CD14-positive monocyte (primary cell): ENCODE measurements around the gene OBSCN. TPM values are rescaled to one million over a fixed set of nuclear protein-coding genes. Genes with fewer than 3 reads are reported as not detected.

Experiments
- DNase-seq, 3 donors: peaks; one replicate each; pipeline ENCODE4 v3.0.0-alpha.2; 2011 to 2022
- H2AFZ ChIP-seq: 2 replicates; pipeline ENCODE4 v1.6.0; 2012; ENCODE audit warnings: mild to moderate bottlenecking, low read depth, low read length, inconsistent platforms; ENCODE audit not compliant: insufficient read depth, poor library complexity, severe bottlenecking
- H3K27ac ChIP-seq, 2 donors: 1 replicate in 1 of 2; 2 replicates in 1 of 2; pipeline ENCODE4 v1.5.1; 2012 to 2013; ENCODE audit warnings: low read length in 2 of 2, control low read depth in 1 of 2, inconsistent platforms in 1 of 2, low read depth in 1 of 2, mild to moderate bottlenecking in 1 of 2
- H3K27me3 ChIP-seq, 2 donors: one replicate each; pipeline versions ENCODE4 v1.6.0 to v1.6.1; 2011 to 2013; ENCODE audit warnings: low read length in 2 of 2; ENCODE audit not compliant: control insufficient read depth in 2 of 2, insufficient read depth in 2 of 2
- H3K36me3 ChIP-seq, 2 donors: replicated peaks in 1 of 2; 1 replicate in 1 of 2; 2 replicates in 1 of 2; pipeline versions ENCODE4 v1.5.1 to v1.6.1; 2012 to 2013; ENCODE audit warnings: low read length in 2 of 2, control low read depth in 1 of 2, inconsistent platforms in 1 of 2, mild to moderate bottlenecking in 1 of 2; ENCODE audit not compliant: insufficient read depth in 2 of 2, control insufficient read depth in 1 of 2
- H3K4me1 ChIP-seq, 2 donors: 1 replicate in 1 of 2; 2 replicates in 1 of 2; pipeline versions ENCODE4 v1.5.1 to v1.6.1; 2012 to 2013; ENCODE audit warnings: low read length in 2 of 2, control low read depth in 1 of 2, inconsistent platforms in 1 of 2, mild to moderate bottlenecking in 1 of 2, moderate library complexity in 1 of 2; ENCODE audit not compliant: insufficient read depth in 2 of 2, control insufficient read depth in 1 of 2
- H3K4me2 ChIP-seq: replicated peaks from 2 replicates; pipeline ENCODE3; 2012; ENCODE audit warnings: low read length, moderate library complexity, mild to moderate bottlenecking; ENCODE audit not compliant: poor library complexity, severe bottlenecking; ENCODE audit errors: extremely low read depth
- H3K4me3 ChIP-seq, 3 experiments: fragments of 200-600 bp in 1 of 3; sonication (generic) in 1 of 3; replicated peaks in 1 of 3; 1 replicate in 2 of 3; 2 replicates in 1 of 3; pipeline ENCODE4 v1.5.1; 2011 to 2013; ENCODE audit warnings: low read length in 3 of 3, mild to moderate bottlenecking in 3 of 3, control low read depth in 2 of 3, low read depth in 2 of 3, inconsistent platforms in 1 of 3, moderate library complexity in 1 of 3
- H3K79me2 ChIP-seq: 2 replicates; pipeline ENCODE4 v1.6.0; 2012; ENCODE audit warnings: mild to moderate bottlenecking, control low read depth, inconsistent platforms, low read length, moderate library complexity; ENCODE audit not compliant: insufficient read depth
- H3K9ac ChIP-seq: 2 replicates; pipeline ENCODE4 v1.6.0; 2017; ENCODE audit warnings: low read length, mild to moderate bottlenecking; ENCODE audit not compliant: insufficient read depth, poor library complexity, severe bottlenecking
- H3K9me3 ChIP-seq, 2 donors: replicated peaks in 1 of 2; 1 replicate in 1 of 2; 2 replicates in 1 of 2; pipeline versions ENCODE4 v1.5.1 to v1.6.1; 2012 to 2013; ENCODE audit warnings: low read length in 2 of 2, control low read depth in 1 of 2; ENCODE audit not compliant: control insufficient read depth in 1 of 2, insufficient read depth in 1 of 2
- H4K20me1 ChIP-seq: 2 replicates; pipeline ENCODE4 v1.6.0; 2012; ENCODE audit warnings: mild to moderate bottlenecking, low read length, control low read depth, moderate library complexity; ENCODE audit not compliant: insufficient read depth
- H3K27ac Mint-ChIP-seq, 7 donors: one replicate each; pipeline ENCODE4 v1.8.0; 2020; ENCODE audit warnings: mild to moderate bottlenecking in 7 of 7, mixed read lengths in 7 of 7, moderate library complexity in 6 of 7, inconsistent platforms in 2 of 7
- H3K27me3 Mint-ChIP-seq, 3 donors: one replicate each; pipeline ENCODE4 v1.8.0; 2021 to 2022; ENCODE audit warnings: low read depth in 3 of 3, mild to moderate bottlenecking in 3 of 3, mixed read lengths in 3 of 3, moderate library complexity in 3 of 3, inconsistent platforms in 1 of 3
- H3K36me3 Mint-ChIP-seq, 2 donors: one replicate each; pipeline ENCODE4 v1.8.0; 2020; ENCODE audit warnings: mixed read lengths in 2 of 2, inconsistent platforms in 1 of 2, mild to moderate bottlenecking in 1 of 2
- H3K4me1 Mint-ChIP-seq: one replicate; pipeline ENCODE4 v1.8.0; 2020; ENCODE audit warnings: mild to moderate bottlenecking, mixed read lengths
- H3K4me3 Mint-ChIP-seq, 2 donors: one replicate each; pipeline ENCODE4 v1.8.0; 2020; ENCODE audit warnings: mild to moderate bottlenecking in 2 of 2, mixed read lengths in 2 of 2, moderate library complexity in 1 of 2
- H3K9me3 Mint-ChIP-seq, 7 donors: one replicate each; pipeline ENCODE4 v1.8.0; 2020 to 2022; ENCODE audit warnings: mixed read lengths in 7 of 7, mild to moderate bottlenecking in 6 of 7, moderate library complexity in 6 of 7, inconsistent platforms in 2 of 7
- CTCF ChIP-seq: fragments of 200-600 bp; IDR thresholded peaks from one replicate; pipeline ENCODE4 v1.8.0; 2022; ENCODE audit warnings: antibody characterized with exemption, mild to moderate bottlenecking
- WGBS: methylation state at CpG from one replicate; pipeline ENCODE4 v1.1.5; 2013; ENCODE audit warnings: missing lambda C conversion rate; ENCODE audit not compliant: insufficient coverage; 5-methylcytosine and 5-hydroxymethylcytosine counted together
- intact Hi-C, 2 donors: fragments of 100-400 bp; cut with micrococcal nuclease; formaldehyde crosslinking; loops; one replicate each; pipeline versions ENCODE4 v1.15.0 to v1.15.1; 2023
- polyA plus RNA-seq, 3 donors: library from polyadenylated mRNA; depleted of rRNA in 1 of 3; unstranded in 2 of 3; stranded (reverse) in 1 of 3; fragments of 300-500 nt in 2 of 3; fragments of >200 nt in 1 of 3; fragmentation: Illumina TruSeq in 2 of 3; gene quantifications; 1 replicate in 2 of 3; 2 replicates in 1 of 3; pipeline ENCODE4 v1.2.3, GENCODE V29; 2012 to 2021

The OBSCN gene
- polyA plus RNA-seq, 3 donors: 0.57 to 1.5 (median 0.76) TPM

GRCh38 chr1:228321435-228321834 lies 113.6 kb downstream of the OBSCN start:
- Histone ChIP-seq H3K36me3 (no peaks in the 10 kb centered on the region), H3K4me2 (no peak overlapping the region), H3K27me3 (no peaks in the 10 kb centered on the region), H3K4me1 (no peaks in the 10 kb centered on the region), H3K27ac (no peak overlapping the region), H3K79me2 (no peaks in the 10 kb centered on the region), H4K20me1 (no peaks in the 10 kb centered on the region), H3K9ac (no peak overlapping the region), H2AFZ (no peak overlapping the region), H3K9me3 (peaks cover 0 to 17% of the 10 kb centered on the region in 2 donors), H3K4me3 (no peak overlapping the region)
- H3K9me3 Mint-ChIP-seq: peaks cover 0 to 9% (median 2%) of the 10 kb centered on the region in 7 donors
- TF ChIP-seq CTCF: no peak
- intact Hi-C loops: no loop called here
- WGBS: 93% methylated on average over 11 of the region's 11 CpGs
- H3K4me1 Mint-ChIP-seq: no peaks in the 10 kb centered on the region
- DNase-seq: no peak
- no peaks in the 10 kb centered on the region for H3K27me3 Mint-ChIP-seq
- H3K27ac Mint-ChIP-seq: no peak overlapping the region
- no peak overlapping the region for H3K4me3 Mint-ChIP-seq
- no peaks in the 10 kb centered on the region for H3K36me3 Mint-ChIP-seq

GRCh38 chr1:228321895-228322294 lies 114.1 kb downstream of the OBSCN start:
- H3K9me3 Mint-ChIP-seq: peaks cover 0 to 9% (median 2%) of the 10 kb centered on the region in 7 donors
- Histone ChIP-seq H3K79me2 (no peaks in the 10 kb centered on the region), H3K9me3 (peaks cover 0 to 17% of the 10 kb centered on the region in 2 donors), H3K27me3 (no peaks in the 10 kb centered on the region), H3K27ac (no peak overlapping the region), H3K4me3 (no peak overlapping the region), H3K4me2 (no peak overlapping the region), H3K4me1 (no peaks in the 10 kb centered on the region), H4K20me1 (no peaks in the 10 kb centered on the region), H3K36me3 (no peaks in the 10 kb centered on the region), H2AFZ (no peak overlapping the region), H3K9ac (no peak overlapping the region)
- H3K4me3 Mint-ChIP-seq: no peak overlapping the region
- TF ChIP-seq CTCF: no peak
- intact Hi-C loops: no loop called here
- no peaks in the 10 kb centered on the region for H3K36me3 Mint-ChIP-seq
- WGBS: 99% methylated on average over 15 of the region's 15 CpGs
- no peak for DNase-seq
- H3K4me1 Mint-ChIP-seq: no peaks in the 10 kb centered on the region
- H3K27me3 Mint-ChIP-seq: no peaks in the 10 kb centered on the region
- H3K27ac Mint-ChIP-seq: no peak overlapping the region
